Measurements from ENCODE around the gene PTPN1. TPM values are rescaled to one million over a fixed set of nuclear protein-coding genes. Genes with fewer than 3 reads are reported as not detected.

The PTPN1 gene
- total and polyA plus RNA-seq, 2 of the 4 experiments (the other 2 are of a cell fraction): 31.7 to 37.4 TPM

- H3K27ac ChIP-seq (ENCODE audit: insufficient read depth, low read length): no peak overlapping the region
- H2BK20ac ChIP-seq (ENCODE audit: low read depth, low read length): no peak overlapping the region
- no peak overlapping the region for H3K9ac ChIP-seq (ENCODE audit: low read depth, low read length)
- ATAC-seq (ENCODE audit: low read depth) (no peak), DNase-seq (no peak)
- H4K91ac ChIP-seq (ENCODE audit: insufficient read depth, low read depth, low read length): no peak overlapping the region
- H3K56ac ChIP-seq (ENCODE audit: extremely low read depth, insufficient read depth, low read length): no peak overlapping the region
- no peak overlapping the region for H2AK5ac ChIP-seq (ENCODE audit: low read depth, low read length)
- ChIA-PET POLR2A (ENCODE audit: unreplicated experiment) (no interaction called here), CTCF (no interaction called here)
- H3K4ac ChIP-seq (ENCODE audit: low read depth, low read length): no peak overlapping the region
- H3K27me3 ChIP-seq (ENCODE audit: control insufficient read depth, insufficient read depth, low read length): no peaks in the 10 kb centered on the region
- 84% methylated on average over 25 of the region's 33 CpGs; no CpG with 5 or more reads in 1 of the 2 experiments for WGBS, 2 experiments (ENCODE audit: extremely low coverage in 2 of 2, insufficient read length in 1 of 2)
- peaks cover 9% of the 10 kb centered on the region for H3K36me3 ChIP-seq (ENCODE audit: control insufficient read depth, insufficient read depth, low read length)
- H4K5ac ChIP-seq (ENCODE audit: low read depth, low read length): no peak overlapping the region
- no peak overlapping the region for H4K8ac ChIP-seq (ENCODE audit: low read depth in 2 of 2, low read length in 2 of 2)
- H3K18ac ChIP-seq (ENCODE audit: low read depth, low read length): no peak overlapping the region
- no peaks in the 10 kb centered on the region for H3K9me3 ChIP-seq (ENCODE audit: control insufficient read depth, insufficient read depth, low read length)
- TF ChIP-seq MAFK (IDR thresholded peaks at IDR 0.05; ENCODE audit: low read depth, low read length): peak; percentile 82
- no peak for TF ChIP-seq ELK1 (IDR thresholded peaks at IDR 0.05; ENCODE audit: borderline replicate concordance, low read depth, low read length)
- no peak for TF ChIP-seq NFE2L2 (IDR thresholded peaks at IDR 0.05; ENCODE audit: low read depth, low read length)
- no peaks in the 10 kb centered on the region for H3K79me1 ChIP-seq (ENCODE audit: low read depth in 1 of 2, low read length in 2 of 2)
- no peak overlapping the region for H3K23ac ChIP-seq (ENCODE audit: low read depth, low read length)
- H3K4me3 ChIP-seq (ENCODE audit: insufficient read depth, low read depth, low read length): no peak overlapping the region
- no peak overlapping the region for H2BK15ac ChIP-seq (ENCODE audit: low read depth, low read length)
- no peaks in the 10 kb centered on the region for H3K9me1 ChIP-seq (ENCODE audit: insufficient read depth, low read length)
- H2AFZ ChIP-seq (replicated peaks; ENCODE audit: low read length, poor library complexity): no peak overlapping the region
- no TSS peak for BruUV-seq (replicated peaks)
- H2BK120ac ChIP-seq (ENCODE audit: low read depth, low read length): no peak overlapping the region
- no peak overlapping the region for H2BK5ac ChIP-seq (ENCODE audit: low read depth, low read length, poor library complexity, severe bottlenecking)
- H2AK9ac ChIP-seq (replicated peaks; ENCODE audit: low read depth, low read length, poor library complexity): no peak overlapping the region
- in situ Hi-C loops (cut with MboI; ENCODE audit: low sequenced_read_pairs): no loop called here
- intact Hi-C loops (cut with micrococcal nuclease): no loop called here
- dilution Hi-C loops (cut with HindIII; ENCODE audit: low sequenced_read_pairs, unreplicated experiment): no loop called here
- H4K20me1 ChIP-seq (ENCODE audit: insufficient read depth, low read length): no peaks in the 10 kb centered on the region
- H3K14ac ChIP-seq (replicated peaks; ENCODE audit: low read depth, low read length): no peak overlapping the region
- H3K4me1 ChIP-seq (ENCODE audit: control insufficient read depth, insufficient read depth, low read length): peaks cover 3% of the 10 kb centered on the region; the same call in 1 of the 2 replicates
- no peak overlapping the region for H3K4me2 ChIP-seq (ENCODE audit: low read depth, low read length)
Measured at GRCh38 chr20:50601511-50602431, 91.6 kb downstream of the PTPN1 start.
